Superior temporal gyrus (tissue), 1 donor: ENCODE measurements around the gene KIF3B.
"Not testable (repeated sequence)": the region's sequence is repeated elsewhere in the genome, so short reads cannot be mapped to it uniquely, and the experiment has no call there.

Source experiments
- DNase-seq: peaks from one replicate; pipeline ENCODE4 v3.0.0-alpha.2; 2016; ENCODE audit errors: extremely low spot score

Gene KIF3B

DNA sequence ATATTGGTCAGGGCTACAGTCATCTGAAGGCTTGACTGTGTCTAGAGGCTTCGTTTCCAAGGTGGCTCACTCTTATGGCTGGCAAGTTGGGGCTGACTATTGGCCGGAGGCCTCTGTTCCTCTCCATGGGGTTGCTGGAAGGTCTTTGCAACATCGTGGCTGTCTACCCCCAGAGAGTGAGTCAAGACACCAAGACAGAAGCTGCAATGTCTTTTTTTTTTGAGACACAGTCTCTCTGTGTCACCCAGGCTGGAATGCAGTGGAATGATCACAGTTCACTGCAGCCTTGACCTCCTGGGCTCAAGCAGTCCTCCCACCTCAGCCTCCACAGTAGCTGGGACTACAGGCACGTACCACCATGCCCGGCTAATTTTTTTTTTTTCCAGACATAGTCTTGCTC, 29.4 kb upstream of the KIF3B start:
- DNase-seq = no peak

DNA sequence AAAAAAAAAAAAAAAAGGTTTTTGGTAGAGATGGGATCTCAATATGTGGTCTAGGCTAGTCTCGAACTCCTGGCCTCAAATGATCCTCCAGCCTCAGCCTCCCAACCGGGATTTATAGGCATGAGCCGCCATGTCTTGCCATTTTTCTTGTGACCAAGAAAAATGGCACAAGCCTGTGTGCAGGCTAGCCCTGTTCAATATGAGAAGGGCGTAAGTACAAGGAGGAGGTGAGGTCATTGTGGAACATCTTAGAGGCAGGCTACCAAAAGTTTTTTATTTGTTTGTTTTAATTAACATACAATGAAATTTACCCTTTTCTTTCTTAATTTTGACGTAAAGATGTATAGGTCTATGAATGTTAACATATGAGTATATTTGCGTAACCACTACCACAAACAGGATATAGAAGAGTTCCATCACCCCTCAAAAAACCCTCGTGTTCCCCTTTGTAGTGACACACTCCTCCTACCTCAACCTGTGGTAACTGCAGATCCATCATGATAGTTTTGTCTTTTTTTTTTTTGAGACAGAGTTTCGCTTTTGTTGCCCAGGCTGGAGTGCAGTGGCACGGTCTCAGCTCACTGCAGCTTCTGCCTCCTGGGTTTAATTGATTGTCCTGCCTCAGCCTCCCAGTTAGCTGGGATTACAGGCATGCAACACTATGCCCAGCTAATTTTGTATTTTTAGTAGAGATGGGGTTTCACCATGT, 28.3 kb upstream of the KIF3B start:
- DNase-seq = no peak

DNA sequence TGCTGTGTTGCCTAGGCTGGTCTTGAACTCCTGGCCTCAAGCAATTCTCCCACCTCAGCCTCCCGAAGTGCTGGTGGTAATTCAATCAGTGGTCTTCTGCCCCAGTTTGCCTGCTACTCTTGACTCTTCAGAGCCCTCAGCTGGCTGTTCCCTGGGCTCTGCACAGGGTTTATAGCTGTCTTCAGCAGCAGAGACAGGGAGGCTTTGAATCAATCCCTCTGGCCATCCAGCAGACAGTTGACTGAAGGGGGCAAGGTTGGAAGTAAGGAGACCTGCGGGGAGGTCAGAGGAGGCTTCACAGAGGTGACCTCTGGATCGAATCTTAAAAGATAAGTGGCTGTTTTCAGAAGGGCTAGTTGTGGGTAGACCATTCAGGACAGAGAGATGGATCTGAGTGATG, 26.0 kb upstream of the KIF3B start:
- DNase-seq = no peak

DNA sequence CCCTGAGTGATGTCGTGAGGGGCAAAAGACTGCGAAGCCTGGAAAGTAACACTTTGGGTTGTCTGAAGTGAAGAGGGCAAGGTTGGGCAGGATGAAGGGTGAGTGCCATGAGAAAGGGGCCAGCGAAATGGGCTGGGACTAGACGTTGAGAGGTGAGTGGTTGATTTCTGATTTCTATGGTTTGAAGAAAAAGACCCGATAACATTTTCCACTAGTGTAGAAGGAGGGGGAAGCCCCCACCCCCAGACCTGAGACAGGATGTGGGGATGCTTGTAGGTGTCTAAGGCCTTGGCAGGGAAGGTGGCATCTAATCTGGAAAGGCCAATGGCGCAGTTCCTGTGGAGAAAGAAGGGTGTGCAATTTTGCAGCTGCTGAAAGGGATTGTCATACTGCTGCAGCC, 25.3 kb upstream of the KIF3B start:
- no peak for DNase-seq

DNA sequence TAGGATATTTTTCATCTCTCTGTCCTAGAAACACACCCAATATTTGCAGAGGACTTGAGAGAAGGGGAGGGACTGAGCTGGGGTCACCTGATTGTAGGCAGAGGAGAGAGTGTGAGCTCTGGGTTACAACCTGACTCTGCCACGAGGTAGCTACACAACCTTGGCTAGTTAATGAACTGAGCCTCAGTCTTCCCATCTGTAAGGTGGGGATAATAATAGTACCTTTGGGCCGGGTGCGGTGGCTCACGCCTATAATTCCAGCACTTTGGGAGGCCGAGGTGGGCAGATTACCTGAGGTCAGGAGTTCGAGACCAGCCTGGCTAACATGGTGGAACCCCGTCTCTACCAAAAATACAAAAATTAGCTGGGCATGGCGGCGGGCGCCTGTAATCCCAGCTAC, 16.5 kb upstream of the KIF3B start:
- DNase-seq = not testable (repeated sequence)

DNA sequence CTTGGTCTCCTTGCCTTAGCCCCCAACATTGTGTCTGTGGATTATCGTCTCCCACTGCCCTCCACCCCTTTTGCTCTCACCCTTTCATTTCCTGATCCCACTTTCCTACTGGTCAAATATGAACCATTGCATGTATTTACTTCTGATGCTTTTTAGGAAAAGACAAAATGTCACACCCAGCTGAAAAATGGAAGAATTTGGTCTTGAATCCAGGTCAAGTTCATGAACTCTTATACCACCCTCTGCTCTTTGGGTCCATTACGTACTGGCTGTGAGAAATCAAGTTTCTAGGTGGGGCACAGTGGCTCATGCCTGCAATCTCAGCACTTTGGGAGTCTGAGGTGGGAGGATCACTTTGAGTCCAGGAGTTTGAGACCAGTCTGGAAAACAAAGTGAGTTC, 15.8 kb upstream of the KIF3B start:
- no peak for DNase-seq

DNA sequence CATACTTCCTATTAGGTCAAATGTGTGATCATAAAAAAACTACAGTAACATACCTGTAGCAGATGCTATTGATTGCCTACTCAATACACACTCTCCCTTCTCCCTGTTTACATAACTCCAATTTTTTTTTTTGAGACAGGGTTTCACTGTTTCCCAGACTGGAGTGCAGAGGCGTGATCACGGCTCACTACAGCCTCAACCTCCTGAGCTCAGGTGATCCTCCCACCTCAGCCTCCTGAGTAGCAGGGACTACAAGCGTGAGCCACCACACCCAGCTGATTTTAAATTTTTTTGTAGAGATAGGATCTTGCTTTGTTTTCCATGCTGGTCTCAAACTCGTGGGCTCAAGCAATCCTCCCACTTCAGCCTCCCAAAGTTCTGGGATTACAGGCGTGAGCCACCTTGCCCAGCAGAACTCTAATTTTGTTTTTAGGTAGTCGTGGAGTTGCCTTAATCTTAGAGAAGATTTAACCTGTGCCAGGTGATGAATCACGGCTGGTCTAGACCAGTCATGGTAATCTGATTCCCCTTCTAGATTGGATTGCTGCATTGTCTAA, 14.0 kb upstream of the KIF3B start:
- no peak for DNase-seq

DNA sequence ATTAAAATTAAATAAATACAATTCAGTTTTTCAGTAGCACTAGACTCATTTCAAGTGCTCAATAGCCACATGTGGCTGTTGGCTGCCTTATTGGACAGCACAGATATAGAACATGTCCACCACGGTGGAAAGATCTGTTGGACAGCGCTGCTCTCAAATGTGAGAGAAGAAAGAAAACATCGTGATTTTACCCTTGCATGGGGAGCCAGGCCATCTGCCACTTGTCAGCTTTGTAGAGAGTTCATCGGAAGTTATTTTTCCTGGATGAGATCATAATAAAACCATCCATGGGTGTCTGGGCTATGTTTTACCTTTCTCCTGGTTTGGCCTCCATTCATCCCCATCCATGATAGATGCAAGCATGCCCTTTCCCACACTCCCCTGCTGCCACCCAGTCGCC, 5.8 kb upstream of the KIF3B start:
- no peak for DNase-seq

DNA sequence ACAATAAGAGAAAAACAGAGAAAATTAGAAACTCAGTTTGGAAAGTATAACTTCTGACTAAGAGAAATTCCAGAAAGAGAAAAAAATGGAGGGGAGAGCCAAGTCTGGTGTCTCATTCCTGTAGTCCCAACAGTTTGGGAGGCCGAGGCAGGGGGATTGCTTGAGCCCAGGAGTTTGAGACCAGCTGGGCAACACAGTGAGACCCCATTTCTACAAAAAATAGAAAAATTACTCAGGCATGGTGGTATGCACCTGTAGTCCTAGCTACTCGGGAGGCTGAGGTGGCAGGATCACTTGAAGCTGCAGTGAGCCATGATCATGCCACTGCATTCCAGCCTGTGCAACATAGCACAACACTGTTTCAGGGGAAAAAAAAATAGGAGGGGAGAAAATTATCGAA, 3.1 kb upstream of the KIF3B start:
- no peak for DNase-seq

DNA sequence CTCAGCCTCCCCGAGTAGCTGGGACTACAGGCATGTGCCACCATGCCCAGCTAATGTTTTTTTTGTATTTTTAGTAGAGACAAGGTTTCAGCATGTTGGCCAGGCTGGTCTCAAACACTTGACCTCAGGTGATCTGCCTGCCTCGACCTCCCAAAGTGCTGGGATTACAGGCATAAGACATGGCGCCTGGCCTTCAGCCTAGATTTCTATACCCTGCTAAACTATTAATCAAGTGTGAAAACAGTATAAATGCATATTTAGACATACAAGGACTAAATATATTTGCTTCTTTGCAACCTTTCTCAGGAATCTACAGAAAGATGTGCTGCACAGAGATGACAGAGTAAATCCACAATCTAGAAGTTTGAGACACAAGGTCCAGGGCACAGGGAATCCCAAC, 2.3 kb upstream of the KIF3B start:
- DNase-seq = not testable (repeated sequence)

DNA sequence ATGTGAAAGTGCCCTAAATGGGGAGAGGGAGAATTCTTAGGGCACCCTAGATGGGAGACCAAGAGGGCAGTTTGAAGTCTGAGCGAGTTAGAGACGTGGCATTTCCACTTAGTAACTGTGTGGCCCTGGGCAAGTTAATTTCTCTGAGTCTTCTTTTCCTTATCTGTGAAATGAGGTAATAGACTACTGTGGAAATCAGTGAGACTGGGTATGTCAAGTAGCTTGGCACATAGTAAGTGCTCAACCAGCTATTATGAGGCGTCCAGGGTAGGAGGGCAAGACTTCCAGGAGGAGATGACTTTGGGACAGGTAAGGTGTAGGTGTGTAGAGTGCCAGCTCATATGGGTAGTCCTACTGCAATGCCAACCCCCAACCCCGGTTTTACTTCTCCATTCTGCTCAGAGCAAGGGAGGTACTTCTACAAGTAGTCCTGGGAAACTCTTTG, 770 bp downstream of the KIF3B start:
- no peak for DNase-seq

DNA sequence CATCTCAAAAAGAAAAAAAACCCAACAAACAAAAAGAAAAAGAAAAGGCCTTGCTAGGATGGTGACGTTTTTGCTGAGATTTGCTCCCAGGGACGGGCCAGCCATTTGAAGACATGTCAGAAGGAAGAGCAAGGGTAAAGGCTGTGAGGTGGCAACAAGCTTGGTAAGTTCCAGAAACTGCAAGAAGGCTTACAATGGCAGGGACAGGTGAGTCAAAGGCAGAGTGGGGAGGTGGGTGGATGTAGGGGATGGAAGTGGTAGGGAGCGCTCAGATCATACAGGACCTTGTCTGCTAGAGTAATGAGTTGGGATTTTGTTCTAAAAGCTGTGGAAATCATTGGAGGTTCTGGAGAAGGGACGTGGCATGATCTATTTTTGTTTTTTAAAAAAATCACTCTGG, 4.3 kb downstream of the KIF3B start:
- no peak for DNase-seq

DNA sequence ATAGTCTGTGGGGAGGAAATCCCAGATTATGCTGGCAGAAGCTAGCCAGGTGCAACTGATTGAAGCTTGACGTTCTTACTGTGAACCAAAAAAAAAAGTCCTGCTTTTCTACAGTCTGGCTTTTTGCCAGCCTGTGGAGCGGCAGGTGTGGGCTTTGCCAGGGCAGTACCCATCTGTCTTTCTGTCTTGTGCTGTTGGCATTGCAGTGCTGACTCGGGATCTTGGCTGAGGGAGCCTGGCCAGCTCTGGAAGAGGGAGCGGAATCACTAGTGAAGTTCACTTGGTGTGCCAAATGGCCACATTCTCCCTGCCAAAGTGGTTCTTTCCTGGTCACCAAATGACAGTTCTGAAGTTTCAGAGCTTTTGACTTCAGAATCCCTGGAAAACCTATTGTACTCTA, 5.0 kb downstream of the KIF3B start:
- no peak for DNase-seq

DNA sequence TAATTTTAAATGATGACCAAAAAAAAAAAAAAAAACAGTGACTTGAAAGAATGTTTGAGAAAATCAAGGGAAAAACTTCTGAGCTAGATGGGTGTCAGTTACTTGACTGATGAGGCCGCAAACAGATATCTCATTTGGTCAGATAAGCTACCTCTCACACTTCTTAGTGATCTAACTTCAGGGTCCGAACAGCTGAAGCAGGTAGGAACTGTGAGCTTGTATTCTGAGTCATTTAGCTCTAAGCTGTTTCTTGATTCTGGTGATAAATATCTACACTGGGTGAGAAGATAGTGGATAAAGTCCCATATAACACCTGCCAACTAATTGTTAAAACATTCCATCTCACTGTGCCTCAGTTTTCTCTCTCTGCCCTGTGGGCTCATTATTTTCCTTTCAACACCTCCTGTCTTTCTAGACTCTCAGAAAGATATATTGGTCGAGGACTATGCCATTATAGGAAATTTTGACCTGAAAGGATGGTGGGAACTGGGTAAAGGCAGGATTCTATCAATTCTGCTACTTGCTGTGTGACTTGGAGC, 7.7 kb downstream of the KIF3B start:
- DNase-seq = no peak

DNA sequence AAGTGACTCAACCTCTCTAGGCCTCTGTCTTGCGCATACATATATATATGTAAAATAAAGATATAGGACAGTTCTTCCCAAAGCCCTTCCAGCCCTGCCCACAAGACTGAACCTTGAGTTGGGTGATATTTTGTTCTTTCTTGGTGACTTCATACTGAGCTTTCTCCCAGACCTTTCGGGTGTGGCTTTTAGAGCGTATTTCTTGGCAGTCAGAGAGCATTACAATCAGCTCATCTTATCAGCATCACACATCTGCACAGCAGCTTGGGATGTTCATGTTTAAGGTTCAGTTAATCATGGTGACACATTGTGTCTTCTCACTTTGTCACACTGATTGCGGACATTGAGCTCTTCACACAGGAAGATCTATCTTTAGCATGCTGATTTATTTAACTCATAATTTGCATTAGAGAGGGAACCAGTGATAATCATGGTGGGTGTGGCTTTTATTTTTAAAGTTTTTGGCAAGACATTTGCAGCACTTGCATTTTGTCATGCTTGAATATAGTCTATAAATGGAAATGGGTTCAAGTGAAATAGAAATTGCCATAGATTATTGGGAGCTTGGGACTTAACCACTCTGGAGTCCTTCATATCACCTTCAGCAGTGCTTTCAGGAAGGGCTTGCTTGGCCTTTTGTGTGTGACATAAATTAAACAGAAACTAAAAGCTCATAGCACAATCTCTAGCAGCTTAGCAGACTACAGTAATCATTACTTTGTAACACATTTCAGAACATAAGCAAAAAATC, 8.3 kb downstream of the KIF3B start:
- peak; percentile 63 for DNase-seq

DNA sequence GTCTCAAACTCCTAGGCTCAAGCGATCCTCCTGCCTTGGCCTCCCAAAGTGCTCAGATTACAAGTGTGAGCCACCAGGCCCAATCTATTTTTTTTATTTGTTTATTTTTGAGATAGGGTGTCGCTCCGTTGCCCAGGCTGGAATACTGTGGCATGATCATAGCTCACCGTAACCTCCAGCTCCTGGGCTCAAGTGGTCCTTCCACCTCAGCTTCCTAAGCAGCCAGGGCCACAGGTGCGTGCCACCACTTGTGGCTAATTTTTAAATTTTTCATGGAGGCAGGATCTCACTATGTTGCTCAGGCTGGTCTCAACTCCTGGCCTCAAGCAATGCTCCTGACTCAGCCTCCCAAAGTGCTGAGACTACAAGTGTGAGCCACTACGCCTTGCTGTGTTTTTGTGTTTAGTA, 9.8 kb downstream of the KIF3B start:
- no peak for DNase-seq

DNA sequence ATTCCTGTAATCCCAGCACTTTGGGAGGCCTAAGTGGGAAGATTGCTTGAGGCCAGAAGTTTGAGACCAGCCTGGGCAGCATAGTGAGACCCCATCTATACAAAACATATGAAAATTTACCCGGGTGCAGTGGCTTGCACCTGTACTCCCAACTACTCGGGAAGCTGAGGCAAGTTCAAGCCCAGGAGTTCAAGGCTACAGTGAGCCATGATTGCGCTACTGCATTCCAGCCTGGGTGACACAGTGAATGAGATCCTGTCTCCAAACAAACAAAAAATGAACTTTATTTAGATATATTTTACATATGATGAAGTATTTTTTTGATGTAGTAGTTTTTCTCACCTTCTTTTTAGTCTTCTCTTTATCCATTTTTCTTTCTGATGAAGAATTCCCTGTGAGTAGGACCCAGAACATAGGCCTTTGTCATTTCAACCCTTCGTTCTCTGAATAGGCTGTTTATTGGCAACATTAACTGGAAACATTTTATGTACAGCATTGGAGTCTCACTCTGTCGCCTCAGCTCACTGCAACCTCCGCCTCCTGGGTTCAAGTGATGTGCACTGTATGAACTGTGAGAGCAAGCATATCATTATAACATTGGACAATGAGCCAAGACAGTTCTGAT, 10.9 kb downstream of the KIF3B start:
- no peak for DNase-seq

DNA sequence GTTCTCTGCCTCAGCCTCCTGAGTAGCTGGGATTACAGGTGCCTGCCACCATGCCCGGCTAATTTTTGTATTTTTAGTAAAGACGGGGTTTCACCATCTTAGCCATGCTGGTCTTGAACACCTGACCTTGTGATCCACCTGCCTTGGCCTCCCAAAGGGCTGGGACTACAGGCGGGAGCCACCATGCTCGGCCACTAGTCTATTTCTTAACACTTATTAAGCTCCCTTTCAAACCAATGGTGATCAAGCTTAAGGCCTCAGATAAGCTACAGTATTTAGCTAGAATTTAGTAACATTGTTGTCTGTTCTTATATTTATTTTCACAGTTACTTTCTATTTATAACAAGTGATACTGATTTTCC, 11.8 kb downstream of the KIF3B start:
- DNase-seq = not testable (repeated sequence)

DNA sequence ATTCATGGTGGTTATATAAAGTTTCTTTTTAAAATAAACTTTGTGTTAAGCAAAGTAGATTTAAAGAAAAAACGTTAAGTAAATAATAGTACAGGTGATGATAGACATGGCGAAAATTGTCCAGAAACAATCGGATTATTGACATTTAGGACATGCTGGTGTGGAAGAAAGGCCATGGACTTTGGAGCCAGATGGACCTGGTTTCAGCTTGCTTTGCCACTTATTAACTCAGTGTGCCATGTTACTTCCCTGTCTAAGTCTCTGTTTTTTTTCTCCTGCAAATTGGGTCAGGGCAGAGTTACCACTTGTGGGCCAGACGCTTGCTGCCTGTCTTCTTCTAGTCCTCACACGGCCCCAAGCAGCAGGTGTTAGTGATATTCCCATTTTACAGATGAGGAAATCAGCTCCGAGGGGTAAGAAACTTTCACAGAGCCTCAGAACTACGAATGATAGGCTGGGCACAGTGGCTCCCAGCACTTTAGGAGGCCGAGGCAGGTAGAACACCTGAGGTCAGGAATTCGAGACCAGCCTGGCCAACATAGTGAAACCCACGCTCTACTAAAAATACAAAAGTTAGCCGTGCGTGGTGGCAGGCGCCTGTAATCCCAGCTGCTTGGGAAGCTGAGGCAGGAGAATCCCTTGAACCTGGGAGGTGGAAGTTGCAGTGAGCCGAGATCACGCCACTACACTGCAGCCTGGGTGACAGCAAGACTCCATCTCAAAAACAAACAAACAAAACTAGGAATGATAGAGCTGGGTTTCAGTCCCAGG, 12.4 kb downstream of the KIF3B start:
- no peak for DNase-seq

DNA sequence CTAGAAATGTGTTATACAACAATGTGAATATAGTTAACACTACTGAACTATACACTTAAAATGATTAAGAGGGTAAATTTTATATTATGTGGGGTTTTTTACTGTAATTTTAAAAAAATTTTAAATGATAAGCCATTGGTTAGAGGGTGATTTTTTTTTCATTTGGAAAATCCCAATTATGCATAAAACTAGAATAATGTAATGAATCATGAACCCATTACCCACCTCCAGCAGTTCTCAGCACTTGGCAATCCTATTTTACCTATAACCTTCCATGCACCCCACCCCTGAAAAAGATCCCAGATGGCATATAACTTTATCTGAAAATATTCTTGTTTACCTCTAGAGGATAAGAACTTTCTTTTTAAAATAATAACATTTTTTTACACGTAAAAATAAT, 13.7 kb downstream of the KIF3B start:
- no peak for DNase-seq

DNA sequence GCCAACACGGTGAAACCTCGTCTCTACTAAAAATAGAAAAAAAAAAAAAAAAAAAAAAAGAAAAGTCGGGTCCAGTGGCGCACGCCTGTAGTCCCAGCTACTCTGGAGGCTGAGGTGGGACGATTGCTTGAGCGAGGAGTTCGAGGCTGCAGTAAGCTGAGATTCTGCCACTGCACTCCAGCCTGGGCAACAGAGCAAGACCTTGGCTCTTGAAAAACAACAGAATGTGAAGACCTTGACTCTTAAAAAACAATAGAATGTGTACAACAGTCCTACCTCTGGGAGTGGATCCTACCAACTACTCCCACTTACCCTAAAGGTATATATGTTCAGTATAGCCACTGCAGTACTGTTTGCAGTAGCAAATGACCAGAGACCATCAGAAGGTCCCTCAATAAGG, 15.1 kb downstream of the KIF3B start:
- DNase-seq = no peak

DNA sequence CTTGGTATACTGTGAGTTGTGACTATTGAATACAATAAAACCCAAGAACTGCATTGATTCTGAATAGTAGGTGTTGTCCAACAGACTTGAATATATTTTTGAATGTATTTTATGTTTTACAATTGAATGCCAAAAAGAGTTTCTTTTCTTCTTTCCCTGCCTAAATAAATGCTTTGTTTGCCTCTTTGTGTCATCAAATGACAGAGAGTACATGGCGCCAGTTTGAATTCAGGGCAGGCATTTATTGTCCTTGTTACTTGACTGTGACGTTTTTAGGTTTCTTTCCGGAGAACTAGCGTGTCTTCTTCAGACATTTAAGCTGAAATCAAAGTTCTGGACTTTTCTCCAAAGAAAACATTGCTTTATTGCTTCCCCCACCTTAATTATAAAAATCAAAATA, 16.6 kb downstream of the KIF3B start:
- no peak for DNase-seq
